NCI-H128 (cell line): ENCODE measurements around the gene PHF10.
"Not testable (repeated sequence)": the region's sequence is repeated elsewhere in the genome, so short reads cannot be mapped to it uniquely, and the experiment has no call there.

Experiments
- DNase-seq: peaks from one replicate; lab custom pipeline; 2025; ENCODE audit not compliant: unreplicated experiment; lab: John Stamatoyannopoulos, UW

PHF10 gene

DNA sequence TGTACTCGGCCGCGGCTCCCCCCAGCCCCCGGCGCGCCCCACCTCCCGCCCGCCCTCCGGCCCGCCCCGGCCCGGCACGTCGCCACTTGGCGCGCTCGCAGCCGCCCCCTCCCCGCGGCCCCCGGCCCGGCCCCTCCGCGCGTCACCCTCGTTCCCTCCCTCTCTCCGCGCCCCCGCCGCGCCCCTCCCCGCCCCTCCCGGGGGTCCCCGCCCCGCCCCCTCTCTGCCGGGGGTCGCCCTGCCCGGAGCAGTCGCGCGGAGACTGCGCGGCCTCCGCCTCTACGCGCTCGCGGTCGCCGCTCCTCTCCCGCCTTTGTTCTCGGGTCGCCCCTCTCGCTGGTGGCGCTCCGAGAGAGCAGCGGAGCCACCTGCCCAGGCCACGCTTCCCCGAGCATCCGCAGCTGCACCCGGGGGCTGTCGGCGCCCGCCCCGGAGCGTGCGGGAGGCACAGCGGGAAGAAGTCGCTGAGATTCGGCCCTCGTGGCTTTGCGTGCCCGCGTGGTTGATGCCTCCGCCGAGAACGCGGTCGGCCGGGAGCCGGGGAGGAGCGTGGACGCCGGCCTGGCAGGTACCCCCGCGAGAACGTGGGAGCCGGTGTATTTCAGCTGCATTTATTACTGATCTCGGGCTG, at the start of gene PHF10:
Gene PHF10 (minus strand): TSS at position 7 of the 631 bp plus-strand sequence. CDS start 569 bp downstream, outside the sequence.
- peak; percentile 29 for DNase-seq

DNA sequence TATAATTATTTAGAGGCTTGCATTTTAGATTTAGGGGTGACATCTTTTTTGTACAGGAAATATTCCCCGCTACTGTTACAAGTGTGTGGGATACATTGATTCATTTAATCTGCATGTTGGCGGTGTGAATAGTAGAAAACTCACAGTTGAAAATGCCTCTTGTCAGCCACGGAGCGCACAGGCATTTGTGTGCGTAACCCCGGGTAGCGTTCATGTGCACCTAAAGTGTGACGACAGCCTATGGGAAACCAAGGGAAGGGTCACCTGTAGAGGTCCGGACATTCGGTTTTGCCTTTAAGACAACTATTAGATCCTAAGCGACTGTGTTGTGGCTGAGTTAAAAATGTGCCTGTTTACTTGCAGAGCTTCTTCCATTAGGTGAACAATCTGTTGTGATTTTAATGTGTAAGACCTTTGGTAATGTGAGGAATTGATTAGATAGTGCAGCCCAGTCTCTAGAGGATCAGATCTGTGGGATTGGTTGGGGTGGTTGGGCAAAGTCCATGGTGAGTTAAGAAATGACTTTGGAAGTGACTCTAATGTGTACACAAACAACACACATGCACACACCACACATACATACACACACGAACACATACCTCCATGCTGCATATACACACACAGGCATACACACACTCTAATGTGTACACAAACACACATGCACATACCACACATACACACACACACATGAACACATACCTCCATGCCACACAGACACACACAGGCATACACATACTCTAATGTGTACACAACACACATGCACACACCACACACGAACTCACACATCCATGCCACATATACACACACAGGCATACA, 42.8 kb upstream of the PHF10 start:
- no peak for DNase-seq

DNA sequence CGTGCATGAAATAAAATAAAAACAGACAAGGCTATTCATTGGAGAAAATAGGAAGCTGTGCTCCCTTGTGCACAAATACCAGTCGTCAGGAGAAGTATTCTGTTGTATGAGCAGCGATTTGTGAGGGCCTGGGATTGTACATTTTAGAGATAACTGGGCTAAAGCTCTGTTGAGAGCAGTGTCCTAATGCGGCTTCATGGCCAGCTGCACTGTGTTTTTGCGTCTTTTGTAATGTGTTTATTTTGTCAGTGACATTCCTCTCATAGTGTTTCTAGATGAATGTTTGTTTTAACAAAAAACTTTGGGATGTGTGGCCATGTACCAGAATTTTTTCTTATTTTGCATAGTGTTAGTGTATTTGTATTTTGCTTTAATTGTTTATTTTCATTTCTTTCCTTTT, 41.9 kb upstream of the PHF10 start:
- DNase-seq: no peak

DNA sequence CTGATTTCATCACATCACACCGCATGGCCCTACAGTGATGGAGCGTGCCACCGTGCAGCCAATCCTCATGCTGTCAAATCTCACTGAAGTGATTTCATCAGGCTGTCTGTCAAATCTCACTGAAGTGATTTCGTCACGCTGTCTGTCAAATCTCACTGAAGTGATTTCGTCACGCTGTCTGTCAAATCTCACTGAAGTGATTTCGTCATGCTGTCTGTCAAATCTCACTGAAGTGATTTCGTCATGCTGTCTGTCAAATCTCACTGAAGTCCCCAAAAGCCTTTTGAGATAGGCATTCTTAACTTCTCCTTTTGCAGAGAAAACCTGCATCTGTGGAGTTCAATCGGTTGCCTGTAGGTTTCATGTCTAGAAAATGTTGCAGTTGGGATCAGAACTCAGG, 41.5 kb upstream of the PHF10 start:
- not testable (repeated sequence) for DNase-seq

DNA sequence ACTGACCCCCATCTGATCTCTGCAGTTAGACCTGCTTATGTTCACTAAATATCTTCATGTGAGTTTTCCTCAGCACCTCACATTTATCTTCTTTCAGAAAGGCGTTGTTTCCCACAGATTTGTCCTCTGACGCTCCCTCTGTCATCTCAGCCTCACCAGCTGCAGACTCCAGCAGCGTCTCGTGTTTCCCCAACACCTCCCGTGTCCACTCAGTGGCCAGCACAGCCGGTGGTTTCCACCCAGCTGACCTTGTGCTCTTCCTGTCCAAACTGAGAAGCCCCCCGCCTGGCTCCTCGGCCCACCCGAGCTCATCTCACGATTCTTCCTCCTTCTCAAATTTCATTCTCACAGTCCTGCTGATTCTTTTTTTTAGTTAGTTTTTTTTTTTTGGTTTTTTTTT, 39.6 kb upstream of the PHF10 start:
- no peak for DNase-seq

DNA sequence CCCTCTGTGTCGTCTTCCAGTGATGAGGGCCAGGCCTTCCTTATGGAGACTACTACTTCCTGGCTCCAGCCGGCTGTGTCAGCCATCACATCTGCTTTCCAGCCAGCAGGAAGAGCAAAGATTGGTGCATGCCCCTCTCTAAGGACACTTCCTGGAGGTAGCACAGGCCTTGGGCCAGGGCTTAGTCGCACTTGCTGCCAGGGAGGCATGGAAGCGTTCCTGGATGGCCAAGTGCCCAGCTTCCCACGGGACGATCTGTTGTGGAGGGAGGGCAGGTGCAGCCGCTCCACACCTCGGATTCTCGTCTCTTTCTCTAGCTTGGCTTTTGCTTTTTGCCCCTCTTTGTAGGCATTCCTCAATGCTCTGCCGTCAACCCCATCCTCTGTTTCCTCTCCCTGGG, 39.0 kb upstream of the PHF10 start:
- no peak for DNase-seq

DNA sequence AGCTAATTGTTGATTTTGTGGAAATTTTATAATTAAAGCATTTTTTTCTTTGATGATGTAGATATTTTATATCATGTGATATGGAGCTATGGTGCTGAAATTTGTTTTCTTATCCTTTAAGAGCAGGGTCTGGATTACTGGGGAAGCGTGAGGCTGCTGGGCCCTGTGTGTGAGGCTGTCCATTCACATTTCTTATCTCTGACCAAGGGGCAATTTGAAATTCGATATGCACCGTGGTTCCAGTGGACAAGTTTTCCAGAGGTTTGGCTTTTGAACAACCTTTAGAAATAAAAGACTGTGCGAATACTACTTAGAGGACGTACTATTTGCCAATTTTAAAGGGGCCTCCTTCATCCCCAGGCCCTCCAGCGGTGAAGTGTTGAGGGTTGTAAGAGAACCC, 30.9 kb upstream of the PHF10 start:
- DNase-seq: no peak

DNA sequence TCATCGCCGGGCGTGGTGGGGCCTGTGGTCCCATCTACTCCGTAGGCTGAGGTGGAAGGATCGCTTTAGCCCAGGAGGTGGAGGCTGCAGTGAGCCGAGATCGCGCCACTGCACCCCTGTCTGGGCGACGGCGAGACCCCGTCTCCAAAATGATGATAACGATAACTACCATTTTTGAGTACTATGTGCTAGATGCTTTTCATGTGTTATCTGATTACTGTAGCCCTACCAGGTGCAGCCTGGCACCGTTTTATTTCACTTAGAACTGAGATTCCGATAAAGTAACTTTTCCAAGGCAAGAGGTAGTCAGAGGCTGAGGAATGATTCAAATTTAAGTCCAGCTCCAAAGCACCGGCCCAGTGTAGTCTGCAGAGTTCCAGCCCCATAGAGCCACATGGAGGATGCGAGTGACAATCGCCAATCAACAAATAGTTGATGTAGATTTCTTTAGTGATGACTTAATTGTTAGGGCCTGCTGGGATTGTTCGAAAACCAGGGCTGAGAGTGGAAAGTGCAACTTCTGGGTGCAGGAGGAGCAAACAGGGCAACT, 27.8 kb upstream of the PHF10 start:
- DNase-seq: no peak

DNA sequence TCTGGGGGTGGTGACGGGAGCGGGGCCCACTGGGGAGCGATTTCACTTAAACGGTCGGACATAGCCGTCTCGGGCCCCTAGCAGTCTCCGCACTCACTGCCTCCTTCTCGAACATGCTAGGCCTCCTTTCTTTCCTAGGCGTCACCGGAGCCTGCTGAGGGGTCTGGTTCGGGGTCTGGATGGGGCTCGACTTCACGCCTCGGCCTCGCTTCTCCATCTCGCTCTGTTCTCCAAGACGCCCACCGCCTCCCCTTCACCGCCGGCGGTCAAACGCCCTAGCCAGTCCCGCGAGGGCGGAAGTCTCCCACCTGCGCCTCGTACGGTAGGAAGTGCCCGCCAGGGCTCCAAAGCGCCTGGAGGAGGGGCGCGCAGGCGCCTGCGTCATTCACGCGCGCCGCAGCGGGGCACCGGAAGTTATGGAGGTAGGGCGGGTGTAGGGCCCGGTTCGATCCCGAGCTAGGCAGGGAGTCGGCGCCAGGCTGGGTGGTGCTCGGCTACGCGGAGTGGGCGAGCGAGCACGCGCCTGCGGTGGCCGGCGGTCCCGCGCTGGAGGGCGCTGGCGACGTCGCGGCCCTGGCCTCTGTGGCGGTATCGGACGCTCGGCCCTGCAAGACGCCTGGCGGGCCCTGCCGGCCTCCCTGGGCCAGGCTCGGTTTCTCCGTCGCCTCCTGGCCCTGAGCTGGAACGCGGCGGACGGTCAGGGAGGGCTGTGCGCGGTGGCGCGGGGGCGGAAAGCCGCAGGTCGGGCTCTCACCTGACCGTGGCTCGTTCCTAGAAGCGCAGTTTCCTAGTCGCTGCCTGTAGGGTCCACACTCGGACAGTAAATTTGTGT, 27.2 kb upstream of the PHF10 start, which contains the start of the genes DYNLT2 and ERMARD:
Gene DYNLT2 (minus strand): TSS at position 331 of the 832 bp plus-strand sequence. CDS start 114 bp downstream, at position 217.
Gene ERMARD (plus strand): TSS at position 381 of the 832 bp plus-strand sequence. CDS start 36 bp downstream, at position 417.
- DNase-seq: peak; percentile 83

DNA sequence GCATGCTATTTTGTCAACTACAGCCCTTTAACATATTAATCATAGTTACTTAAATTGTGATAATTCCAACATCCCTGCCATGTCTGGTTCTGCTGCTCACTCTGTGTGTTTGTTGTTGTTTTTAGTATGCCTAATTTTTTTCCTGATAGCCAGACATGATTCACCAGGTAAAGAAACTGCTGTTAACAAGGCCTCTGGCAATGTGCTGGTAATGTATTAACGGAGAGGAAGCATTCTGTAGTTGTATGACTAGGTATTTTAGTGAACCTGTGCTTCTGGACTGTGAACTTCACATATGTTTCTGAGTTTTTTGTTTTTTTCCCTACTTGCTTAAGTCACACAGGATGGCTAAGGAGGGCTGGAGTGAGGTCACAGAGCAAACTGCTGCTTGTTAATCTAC, 22.3 kb upstream of the PHF10 start:
- DNase-seq: no peak

DNA sequence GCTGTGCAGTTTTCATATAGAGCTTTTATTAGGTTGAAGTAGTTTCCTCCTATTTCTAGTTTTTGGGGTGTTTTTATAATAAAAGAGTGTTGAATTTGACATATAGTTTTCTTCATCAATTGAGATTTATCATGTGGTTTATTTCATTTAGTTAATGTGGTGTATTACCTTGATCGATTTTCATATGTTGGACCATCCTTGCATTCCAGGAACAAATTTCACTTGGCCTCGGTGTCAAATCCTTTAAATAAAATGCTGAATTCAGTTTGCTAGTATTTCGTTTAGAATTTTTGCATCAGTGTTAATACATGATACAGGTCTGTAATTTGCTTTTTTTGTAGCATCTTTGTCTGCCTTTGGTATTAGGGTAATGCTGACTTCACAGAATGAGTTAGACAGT, 21.1 kb upstream of the PHF10 start:
- DNase-seq: no peak

DNA sequence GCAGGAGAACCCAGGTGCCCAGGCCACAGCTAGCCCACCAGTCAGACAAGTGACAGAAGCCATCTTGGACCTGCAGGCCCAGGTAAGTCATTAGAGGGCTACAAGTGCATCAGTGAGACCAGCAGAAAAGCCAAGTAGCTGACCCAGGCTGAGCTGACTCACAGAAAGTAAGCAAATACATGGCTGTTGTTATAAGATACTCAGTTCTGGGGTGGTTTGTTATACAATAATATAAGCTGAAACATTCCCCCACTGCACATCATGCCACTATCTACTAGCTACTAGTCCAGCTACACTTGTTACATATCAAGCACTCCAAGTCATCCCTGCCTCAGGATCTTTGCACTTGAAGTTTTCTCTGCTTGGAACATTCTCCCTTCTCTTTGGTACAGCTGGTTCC, 17.0 kb upstream of the PHF10 start:
- DNase-seq: no peak

DNA sequence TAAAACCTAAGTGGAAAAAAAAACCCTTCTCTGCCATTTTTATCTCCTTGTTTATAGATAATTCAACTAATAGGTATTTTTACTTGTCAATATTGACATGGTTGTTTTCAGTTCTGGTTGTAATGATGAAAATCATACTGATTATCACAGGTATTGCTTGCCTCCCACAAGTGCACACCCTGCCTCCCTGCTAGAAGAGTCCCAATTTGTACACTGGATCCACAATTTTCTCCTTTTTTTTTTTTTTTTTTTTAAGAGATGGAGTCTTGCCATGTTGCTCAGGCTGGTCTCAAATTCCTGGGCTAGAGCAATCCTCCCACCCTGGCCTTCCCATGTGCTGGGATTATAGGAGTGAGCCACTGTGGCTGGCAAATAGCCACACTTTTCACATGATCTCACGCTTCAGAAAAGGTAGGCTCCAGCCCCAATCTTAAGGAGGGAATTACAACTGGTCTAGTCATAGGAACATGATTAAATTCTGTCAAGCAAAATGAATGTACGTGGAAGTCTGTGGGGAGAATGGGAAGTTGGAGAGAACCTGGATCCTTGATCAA, 14.8 kb upstream of the PHF10 start:
- no peak for DNase-seq

DNA sequence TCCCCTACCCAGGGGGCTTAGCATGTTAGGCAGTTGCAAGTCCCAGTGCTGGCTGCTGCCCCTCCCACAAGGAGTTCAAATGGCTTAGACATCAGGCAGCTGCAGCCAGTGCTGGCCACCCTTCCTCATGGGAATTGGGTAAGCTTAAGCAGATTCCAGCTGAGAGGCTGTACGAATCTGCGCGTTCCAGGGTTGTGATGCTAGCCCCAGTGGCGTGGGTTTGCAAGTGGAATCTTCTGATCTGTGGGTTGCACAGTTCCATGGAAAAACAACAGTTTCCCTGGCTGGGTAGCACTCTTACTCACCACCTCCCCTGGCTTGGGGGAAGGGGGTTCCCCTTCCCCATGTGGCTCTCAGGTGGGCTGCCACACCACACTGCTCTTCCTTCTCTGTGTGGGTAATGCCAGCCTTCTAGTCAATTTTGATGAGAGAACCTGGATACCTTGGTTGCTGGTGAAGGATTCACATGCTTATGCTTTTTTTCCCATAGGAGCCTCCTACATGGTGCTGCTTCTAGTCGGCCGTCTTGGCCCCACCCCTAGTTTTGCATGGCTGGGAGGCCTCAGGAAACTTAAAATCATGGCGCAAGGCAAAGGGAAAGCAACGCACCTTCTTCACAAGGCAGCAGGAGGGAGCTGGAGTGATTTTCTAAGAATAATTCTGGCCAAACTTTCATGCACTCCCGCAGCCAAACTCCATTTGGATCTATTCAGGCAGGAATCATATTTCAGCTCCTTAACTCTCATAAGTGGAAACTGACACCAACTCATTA, 14.1 kb upstream of the PHF10 start:
- peak; percentile 54 for DNase-seq

DNA sequence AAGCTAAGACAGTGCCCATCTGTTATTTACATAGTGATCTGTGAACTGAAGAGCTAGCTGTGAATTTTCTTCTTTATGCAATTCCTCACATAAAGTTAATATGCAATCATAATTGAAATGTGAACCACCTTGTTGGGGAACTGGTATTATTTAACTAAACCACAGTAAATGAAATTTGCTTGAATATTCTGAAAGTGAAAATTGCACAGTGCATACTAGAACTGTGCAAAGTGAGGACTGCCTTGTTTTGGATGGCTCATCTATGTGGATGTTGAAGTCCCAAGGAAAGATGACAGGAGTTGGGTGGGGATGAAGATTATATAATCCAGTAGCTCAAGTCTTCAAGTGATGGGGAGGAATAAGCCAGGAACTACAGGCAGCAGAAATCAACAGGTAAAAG, 5.7 kb upstream of the PHF10 start:
- no peak for DNase-seq

DNA sequence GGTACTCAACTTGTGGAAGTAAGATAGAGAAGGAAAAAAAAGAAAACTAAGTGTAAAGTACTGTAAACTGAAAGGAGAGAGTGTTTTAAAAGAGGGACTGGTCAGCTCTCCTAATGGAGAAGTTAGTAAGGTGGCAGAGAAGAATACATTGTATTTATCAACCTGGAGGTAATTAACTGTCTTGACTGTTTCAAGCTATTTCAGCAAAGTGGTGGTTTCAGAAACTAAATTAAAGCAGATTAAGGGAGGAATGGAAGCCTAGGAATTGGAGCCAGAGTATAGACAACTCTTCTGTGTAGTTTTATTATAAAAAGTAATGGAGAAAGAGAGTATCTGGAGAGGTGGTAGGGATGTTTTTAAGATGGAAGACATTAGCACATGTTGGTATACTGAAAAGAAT, 2.7 kb upstream of the PHF10 start:
- no peak for DNase-seq

DNA sequence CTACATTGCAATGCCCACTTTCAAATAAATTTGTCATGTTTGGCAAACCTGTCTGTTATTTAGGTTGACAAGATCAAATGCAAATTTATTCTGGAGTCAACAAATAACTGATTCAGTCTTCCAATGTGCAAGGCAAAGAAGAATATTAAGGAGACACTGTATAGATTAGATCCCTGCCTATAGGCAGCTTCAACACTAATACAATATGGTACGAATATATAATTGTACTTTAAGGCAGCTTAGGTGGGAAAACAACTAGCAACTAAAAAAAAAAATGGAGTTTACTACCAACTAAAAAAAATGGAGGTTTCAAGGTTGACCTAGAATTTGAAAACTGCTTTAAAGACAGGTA, 1.7 kb upstream of the PHF10 start:
- no peak for DNase-seq

DNA sequence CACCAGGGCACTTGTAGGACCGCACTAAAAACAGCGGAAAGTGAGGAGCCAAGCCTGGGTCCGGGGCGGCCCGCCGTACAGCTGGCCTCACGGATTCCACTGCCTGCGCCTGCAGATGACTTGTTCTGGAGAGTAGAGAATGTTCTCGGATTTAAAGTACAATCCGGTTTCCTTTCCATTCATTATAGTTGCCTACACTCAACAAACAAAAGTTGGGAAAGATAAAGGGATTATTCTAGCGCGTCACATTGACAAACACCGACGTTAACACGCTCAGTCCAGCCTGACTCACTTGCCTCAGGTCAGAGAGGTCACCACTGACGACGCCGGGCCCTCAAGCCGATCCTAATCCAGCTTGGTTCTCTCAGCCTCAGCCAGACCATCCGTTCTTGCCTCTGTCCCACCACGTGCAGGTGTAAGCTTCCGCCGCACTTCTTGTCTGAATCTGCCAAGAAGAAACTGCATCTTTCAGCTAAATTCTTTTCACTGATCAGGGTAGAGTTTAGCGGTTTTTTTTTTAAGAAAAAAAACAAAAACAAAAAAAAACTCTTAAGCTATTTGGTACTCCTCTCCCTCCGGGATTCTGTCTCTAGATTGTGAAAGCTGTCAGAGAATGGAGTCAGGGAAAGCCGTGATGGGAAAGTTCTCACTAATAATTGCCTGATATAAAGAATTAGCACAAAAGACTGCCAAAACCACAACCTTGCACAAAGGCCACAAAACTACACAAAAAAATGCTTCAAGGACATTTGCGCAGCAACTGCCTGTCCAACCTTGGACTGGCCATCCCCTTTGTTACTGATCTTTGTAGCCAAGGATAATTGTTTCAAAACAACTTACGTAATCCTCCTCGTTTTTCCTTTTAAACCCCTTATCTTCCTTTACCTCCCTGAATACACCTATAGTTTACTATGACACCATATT, 1.1 kb upstream of the PHF10 start:
- no peak for DNase-seq

DNA sequence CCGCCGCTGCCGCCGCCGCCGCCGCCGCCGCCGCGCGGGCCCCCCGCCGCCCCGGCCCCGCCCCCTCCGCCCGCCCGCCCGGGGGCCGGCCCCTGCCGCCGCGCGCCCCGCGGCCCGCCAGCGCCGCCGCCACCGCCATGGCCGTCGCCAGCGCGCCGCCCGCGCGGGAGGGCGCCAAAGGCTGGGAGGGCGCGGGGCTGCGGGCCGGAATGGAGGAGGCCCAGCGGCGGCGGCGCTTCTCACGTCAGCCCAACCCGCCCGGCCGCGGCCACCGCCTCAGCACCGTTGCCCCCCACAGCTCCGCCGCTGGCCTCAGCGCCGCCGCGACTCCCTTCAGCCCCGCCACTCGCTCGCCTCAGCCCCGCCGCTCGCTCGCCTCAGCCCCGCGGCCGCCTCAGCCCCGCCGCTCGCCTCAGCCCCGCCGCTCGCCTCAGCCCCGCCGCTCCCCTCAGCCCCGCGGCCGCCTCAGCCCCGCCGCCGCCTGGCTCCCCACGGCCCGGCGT, 258 bp downstream of the PHF10 start:
- DNase-seq: no peak
